ENCODE measurements around the gene TSHZ2. TPM values are rescaled to one million over a fixed set of nuclear protein-coding genes. Genes with fewer than 3 reads are reported as not detected.
"Not testable (repeated sequence)": the region's sequence is repeated elsewhere in the genome, so short reads cannot be mapped to it uniquely, and the experiment has no call there.

TSHZ2 gene
- total and polyA plus RNA-seq, 2 of the 4 experiments (the other 2 are of a cell fraction): under 0.01 to 0.02 TPM

DNA sequence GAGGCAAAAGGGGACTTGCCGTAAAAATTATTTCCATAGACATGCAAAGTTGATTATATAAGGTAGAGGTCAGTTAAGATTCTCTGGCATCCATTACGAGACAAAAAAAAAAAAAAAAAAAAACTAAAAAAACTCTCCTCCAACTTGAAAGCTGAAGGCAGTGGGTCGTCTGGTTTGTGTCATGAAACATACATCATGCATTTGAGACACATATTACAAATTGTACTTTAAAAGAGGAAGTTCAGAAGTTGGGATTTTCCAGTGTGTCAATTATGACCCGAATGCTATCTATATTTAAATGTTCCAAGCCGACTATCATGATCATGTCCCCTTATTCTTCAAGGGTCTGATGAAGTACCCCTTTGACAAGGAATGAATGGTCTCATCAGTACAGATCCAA, 496.4 kb downstream of the TSHZ2 start:
- Histone ChIP-seq H2AK9ac (replicated peaks; ENCODE audit: low read depth, low read length, poor library complexity) (no peak overlapping the region), H3K4me2 (ENCODE audit: low read depth, low read length) (no peak overlapping the region), H3K9ac (ENCODE audit: low read depth, low read length) (no peak overlapping the region), H4K20me1 (ENCODE audit: insufficient read depth, low read length) (no peaks in the 10 kb centered on the region), H3K36me3 (ENCODE audit: control insufficient read depth, insufficient read depth, low read length) (no peaks in the 10 kb centered on the region), H2BK20ac (ENCODE audit: low read depth, low read length) (no peak overlapping the region), H3K4me1 (ENCODE audit: control insufficient read depth, insufficient read depth, low read length) (no peaks in the 10 kb centered on the region), H3K14ac (replicated peaks; ENCODE audit: low read depth, low read length) (no peak overlapping the region), H3K79me1 (ENCODE audit: low read depth in 1 of 2, low read length in 2 of 2) (no peaks in the 10 kb centered on the region), H2BK15ac (ENCODE audit: low read depth, low read length) (no peak overlapping the region), H3K18ac (ENCODE audit: low read depth, low read length) (no peak overlapping the region), H3K4ac (ENCODE audit: low read depth, low read length) (no peak overlapping the region), H3K23ac (ENCODE audit: low read depth, low read length) (no peak overlapping the region), H3K56ac (ENCODE audit: extremely low read depth, insufficient read depth, low read length) (no peak overlapping the region), H2AFZ (replicated peaks; ENCODE audit: low read length, poor library complexity) (no peak overlapping the region), H2AK5ac (ENCODE audit: low read depth, low read length) (no peak overlapping the region), H3K4me3 (ENCODE audit: insufficient read depth, low read depth, low read length) (no peak overlapping the region), H2BK5ac (ENCODE audit: low read depth, low read length, poor library complexity, severe bottlenecking) (no peak overlapping the region), H3K9me3 (ENCODE audit: control insufficient read depth, insufficient read depth, low read length) (no peaks in the 10 kb centered on the region), H4K8ac (ENCODE audit: low read depth in 2 of 2, low read length in 2 of 2) (no peak overlapping the region), H2BK120ac (ENCODE audit: low read depth, low read length) (no peak overlapping the region), H4K5ac (ENCODE audit: low read depth, low read length) (no peak overlapping the region), H3K9me1 (ENCODE audit: insufficient read depth, low read length) (no peaks in the 10 kb centered on the region), H4K91ac (ENCODE audit: insufficient read depth, low read depth, low read length) (no peak overlapping the region), H3K27ac (ENCODE audit: insufficient read depth, low read length) (no peak overlapping the region), H3K27me3 (ENCODE audit: control insufficient read depth, insufficient read depth, low read length) (no peaks in the 10 kb centered on the region)
- intact Hi-C loops (cut with micrococcal nuclease): no loop called here
- dilution Hi-C loops (cut with HindIII; ENCODE audit: low sequenced_read_pairs, unreplicated experiment): no loop called here
- no peak for DNase-seq
- WGBS, 2 experiments (ENCODE audit: extremely low coverage in 2 of 2, insufficient read length in 1 of 2): no CpG with 5 or more reads among the region's 5 CpGs
- ChIA-PET CTCF (no interaction called here), POLR2A (ENCODE audit: unreplicated experiment) (no interaction called here)
- no peak for ATAC-seq (ENCODE audit: low read depth)
- in situ Hi-C loops (cut with MboI; ENCODE audit: low sequenced_read_pairs): no loop called here
- TF ChIP-seq BHLHE40 (IDR thresholded peaks at IDR 0.05; ENCODE audit: low read depth, low read length) (no peak), MAZ (IDR thresholded peaks at IDR 0.05; ENCODE audit: borderline replicate concordance, low read depth, low read length) (no peak), MXI1 (IDR thresholded peaks at IDR 0.05; ENCODE audit: borderline replicate concordance, low read depth, low read length) (no peak), RAD21 (IDR thresholded peaks at IDR 0.05; ENCODE audit: low read length) (no peak), CEBPB (IDR thresholded peaks at IDR 0.05; ENCODE audit: low read depth, low read length) (no peak), POLR2A (IDR thresholded peaks at IDR 0.05; ENCODE audit: low read depth, low read length) (no peak), FOS (IDR thresholded peaks at IDR 0.05; ENCODE audit: low read depth, low read length) (no peak), RFX5 (IDR thresholded peaks at IDR 0.05; ENCODE audit: low read depth, low read length) (no peak), NFE2L2 (IDR thresholded peaks at IDR 0.05; ENCODE audit: low read depth, low read length) (no peak)
- TF ChIP-seq, protein P1, sequence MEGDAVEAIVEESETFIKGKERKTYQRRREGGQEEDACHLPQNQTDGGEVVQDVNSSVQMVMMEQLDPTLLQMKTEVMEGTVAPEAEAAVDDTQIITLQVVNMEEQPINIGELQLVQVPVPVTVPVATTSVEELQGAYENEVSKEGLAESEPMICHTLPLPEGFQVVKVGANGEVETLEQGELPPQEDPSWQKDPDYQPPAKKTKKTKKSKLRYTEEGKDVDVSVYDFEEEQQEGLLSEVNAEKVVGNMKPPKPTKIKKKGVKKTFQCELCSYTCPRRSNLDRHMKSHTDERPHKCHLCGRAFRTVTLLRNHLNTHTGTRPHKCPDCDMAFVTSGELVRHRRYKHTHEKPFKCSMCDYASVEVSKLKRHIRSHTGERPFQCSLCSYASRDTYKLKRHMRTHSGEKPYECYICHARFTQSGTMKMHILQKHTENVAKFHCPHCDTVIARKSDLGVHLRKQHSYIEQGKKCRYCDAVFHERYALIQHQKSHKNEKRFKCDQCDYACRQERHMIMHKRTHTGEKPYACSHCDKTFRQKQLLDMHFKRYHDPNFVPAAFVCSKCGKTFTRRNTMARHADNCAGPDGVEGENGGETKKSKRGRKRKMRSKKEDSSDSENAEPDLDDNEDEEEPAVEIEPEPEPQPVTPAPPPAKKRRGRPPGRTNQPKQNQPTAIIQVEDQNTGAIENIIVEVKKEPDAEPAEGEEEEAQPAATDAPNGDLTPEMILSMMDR (conservative IDR thresholded peaks at IDR 0.05; ENCODE audit: low read depth, low read length): no peak
- BruUV-seq (replicated peaks): no TSS peak

DNA sequence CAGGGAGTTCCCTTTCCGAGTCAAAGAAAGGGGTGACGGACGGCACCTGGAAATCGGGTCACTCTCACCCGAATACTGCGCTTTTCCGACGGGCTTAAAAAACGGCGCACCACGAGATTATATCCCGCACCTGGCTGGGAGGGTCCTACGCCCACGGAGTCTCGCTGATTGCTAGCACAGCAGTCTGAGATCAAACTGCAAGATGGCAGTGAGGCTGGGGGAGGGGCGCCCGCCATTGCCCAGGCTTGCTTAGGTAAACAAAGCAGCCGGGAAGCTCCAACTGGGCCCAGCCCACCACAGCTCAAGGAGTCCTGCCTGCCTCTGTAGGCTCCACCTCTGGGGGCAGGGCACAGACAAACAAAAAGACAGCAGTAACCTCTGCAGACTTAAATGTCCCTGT, 500.7 kb downstream of the TSHZ2 start:
- H3K56ac ChIP-seq (ENCODE audit: extremely low read depth, insufficient read depth, low read length); H3K27me3 ChIP-seq (ENCODE audit: control insufficient read depth, insufficient read depth, low read length); H2AK5ac ChIP-seq (ENCODE audit: low read depth, low read length); H3K4me3 ChIP-seq (ENCODE audit: insufficient read depth, low read depth, low read length); intact Hi-C loops (cut with micrococcal nuclease); H2BK120ac ChIP-seq (ENCODE audit: low read depth, low read length); BruUV-seq (replicated peaks); POLR2A ChIA-PET (ENCODE audit: unreplicated experiment); CTCF ChIA-PET; H3K27ac ChIP-seq (ENCODE audit: insufficient read depth, low read length); H2AK9ac ChIP-seq (replicated peaks; ENCODE audit: low read depth, low read length, poor library complexity); H3K14ac ChIP-seq (replicated peaks; ENCODE audit: low read depth, low read length); H4K8ac ChIP-seq (ENCODE audit: low read depth in 2 of 2, low read length in 2 of 2); dilution Hi-C loops (cut with HindIII; ENCODE audit: low sequenced_read_pairs, unreplicated experiment); ATAC-seq (ENCODE audit: low read depth); H2BK20ac ChIP-seq (ENCODE audit: low read depth, low read length); DNase-seq; H3K9ac ChIP-seq (ENCODE audit: low read depth, low read length); H3K18ac ChIP-seq (ENCODE audit: low read depth, low read length); H2BK5ac ChIP-seq (ENCODE audit: low read depth, low read length, poor library complexity, severe bottlenecking); H3K4me1 ChIP-seq (ENCODE audit: control insufficient read depth, insufficient read depth, low read length); H3K23ac ChIP-seq (ENCODE audit: low read depth, low read length); H3K36me3 ChIP-seq (ENCODE audit: control insufficient read depth, insufficient read depth, low read length); H3K79me1 ChIP-seq (ENCODE audit: low read depth in 1 of 2, low read length in 2 of 2); H3K9me3 ChIP-seq (ENCODE audit: control insufficient read depth, insufficient read depth, low read length); H3K9me1 ChIP-seq (ENCODE audit: insufficient read depth, low read length); H4K91ac ChIP-seq (ENCODE audit: insufficient read depth, low read depth, low read length); in situ Hi-C loops (cut with MboI; ENCODE audit: low sequenced_read_pairs); H2BK15ac ChIP-seq (ENCODE audit: low read depth, low read length); H4K5ac ChIP-seq (ENCODE audit: low read depth, low read length); H3K4ac ChIP-seq (ENCODE audit: low read depth, low read length); H4K20me1 ChIP-seq (ENCODE audit: insufficient read depth, low read length); H3K4me2 ChIP-seq (ENCODE audit: low read depth, low read length); H2AFZ ChIP-seq (replicated peaks; ENCODE audit: low read length, poor library complexity): not testable (repeated sequence)
- no CpG with 5 or more reads among the region's 18 CpGs for WGBS, 2 experiments (ENCODE audit: extremely low coverage in 2 of 2, insufficient read length in 1 of 2)

All from IMR-90 (cell line).